Gastroesophageal sphincter (tissue), 3 donors: ENCODE results near the gene EIF1.

Source experiments
- CTCF ChIP-seq, 4 experiments: fragments of 200-600 bp in 2 of 4; fragments of 450-650 bp in 2 of 4; sonication (generic) in 1 of 4; IDR thresholded peaks; one replicate each; pipeline ENCODE4 v1.5.1; 2017 to 2019; ENCODE audit warnings: antibody characterized with exemption in 4 of 4, mild to moderate bottlenecking in 2 of 4, moderate library complexity in 2 of 4
- EP300 ChIP-seq: sonication (generic); formaldehyde crosslinking; IDR thresholded peaks from one replicate; pipeline ENCODE4 v1.6.1; 2017; ENCODE audit warnings: antibody characterized with exemption, mild to moderate bottlenecking
- POLR2A ChIP-seq, 2 donors: fragments of 450-650 bp; IDR thresholded peaks; one replicate each; pipeline ENCODE4 v1.6.1; 2017; ENCODE audit warnings: antibody characterized with exemption in 2 of 2, mild to moderate bottlenecking in 2 of 2, moderate library complexity in 1 of 2
- POLR2AphosphoS5 ChIP-seq: sonication (generic); formaldehyde crosslinking; IDR thresholded peaks from one replicate; pipeline ENCODE4 v1.6.1; 2017; ENCODE audit warnings: antibody characterized with exemption

GRCh38 chr17:41650794-41651624, 37.7 kb upstream of the EIF1 start:
- TF ChIP-seq CTCF (IDR thresholded peaks at IDR 0.05) = no peak
- no peak for TF ChIP-seq POLR2AphosphoS5
- no peak for TF ChIP-seq POLR2A (IDR thresholded peaks at IDR 0.05)
- no peak for TF ChIP-seq EP300
